NCI-H82 treated with DMSO at 0.1 percent for 48 hours (cell line): ENCODE measurements around the gene ZFYVE9.
"Not testable (repeated sequence)": the region's sequence is repeated elsewhere in the genome, so short reads cannot be mapped to it uniquely, and the experiment has no call there.

ENCODE experiments used
- DNase-seq: peaks from one replicate; lab custom pipeline; 2025; ENCODE audit not compliant: unreplicated experiment; lab: John Stamatoyannopoulos, UW

Gene ZFYVE9, protein sequence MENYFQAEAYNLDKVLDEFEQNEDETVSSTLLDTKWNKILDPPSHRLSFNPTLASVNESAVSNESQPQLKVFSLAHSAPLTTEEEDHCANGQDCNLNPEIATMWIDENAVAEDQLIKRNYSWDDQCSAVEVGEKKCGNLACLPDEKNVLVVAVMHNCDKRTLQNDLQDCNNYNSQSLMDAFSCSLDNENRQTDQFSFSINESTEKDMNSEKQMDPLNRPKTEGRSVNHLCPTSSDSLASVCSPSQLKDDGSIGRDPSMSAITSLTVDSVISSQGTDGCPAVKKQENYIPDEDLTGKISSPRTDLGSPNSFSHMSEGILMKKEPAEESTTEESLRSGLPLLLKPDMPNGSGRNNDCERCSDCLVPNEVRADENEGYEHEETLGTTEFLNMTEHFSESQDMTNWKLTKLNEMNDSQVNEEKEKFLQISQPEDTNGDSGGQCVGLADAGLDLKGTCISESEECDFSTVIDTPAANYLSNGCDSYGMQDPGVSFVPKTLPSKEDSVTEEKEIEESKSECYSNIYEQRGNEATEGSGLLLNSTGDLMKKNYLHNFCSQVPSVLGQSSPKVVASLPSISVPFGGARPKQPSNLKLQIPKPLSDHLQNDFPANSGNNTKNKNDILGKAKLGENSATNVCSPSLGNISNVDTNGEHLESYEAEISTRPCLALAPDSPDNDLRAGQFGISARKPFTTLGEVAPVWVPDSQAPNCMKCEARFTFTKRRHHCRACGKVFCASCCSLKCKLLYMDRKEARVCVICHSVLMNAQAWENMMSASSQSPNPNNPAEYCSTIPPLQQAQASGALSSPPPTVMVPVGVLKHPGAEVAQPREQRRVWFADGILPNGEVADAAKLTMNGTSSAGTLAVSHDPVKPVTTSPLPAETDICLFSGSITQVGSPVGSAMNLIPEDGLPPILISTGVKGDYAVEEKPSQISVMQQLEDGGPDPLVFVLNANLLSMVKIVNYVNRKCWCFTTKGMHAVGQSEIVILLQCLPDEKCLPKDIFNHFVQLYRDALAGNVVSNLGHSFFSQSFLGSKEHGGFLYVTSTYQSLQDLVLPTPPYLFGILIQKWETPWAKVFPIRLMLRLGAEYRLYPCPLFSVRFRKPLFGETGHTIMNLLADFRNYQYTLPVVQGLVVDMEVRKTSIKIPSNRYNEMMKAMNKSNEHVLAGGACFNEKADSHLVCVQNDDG (N-terminal part only)

DNA sequence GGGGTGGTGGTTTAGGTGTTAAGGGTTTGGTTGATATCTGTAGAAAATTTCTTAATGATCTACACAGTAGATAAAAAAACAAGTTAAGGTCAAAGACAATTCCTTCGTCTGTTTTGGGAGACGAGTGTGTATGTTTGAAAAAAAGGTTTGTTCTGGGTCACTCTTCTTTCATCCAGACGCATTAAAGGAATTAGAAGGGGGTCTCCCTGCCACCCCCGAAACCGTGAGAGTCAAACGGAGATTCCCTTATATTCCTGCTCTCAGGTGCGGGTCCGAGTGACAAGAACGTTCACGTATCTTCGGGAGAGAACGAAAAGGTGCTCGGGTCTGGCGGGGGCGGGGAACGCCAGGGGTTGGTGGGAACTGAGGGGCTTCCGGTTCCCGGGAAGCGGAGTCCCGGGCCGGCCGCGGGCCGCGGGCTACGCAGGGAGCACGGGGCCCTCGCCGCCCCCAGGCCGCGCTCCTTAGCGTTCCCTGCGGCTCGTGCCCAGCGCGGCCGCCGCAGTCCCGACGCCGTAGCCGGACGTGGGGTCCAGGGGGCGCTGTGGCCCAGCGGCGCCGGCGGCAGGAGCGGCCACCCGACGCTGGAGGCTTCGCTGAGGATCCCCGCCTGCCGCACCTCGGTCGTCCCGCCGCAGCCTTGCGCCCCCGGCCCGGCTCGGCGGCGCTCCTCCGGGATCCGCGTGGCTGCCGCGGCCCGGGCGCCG, at the start of gene ZFYVE9:
ZFYVE9 (plus strand) TSS at position 577 of the 707 bp plus-strand sequence. CDS start 91,118 bp downstream, outside the sequence.
- DNase-seq, result peak; percentile 45

DNA sequence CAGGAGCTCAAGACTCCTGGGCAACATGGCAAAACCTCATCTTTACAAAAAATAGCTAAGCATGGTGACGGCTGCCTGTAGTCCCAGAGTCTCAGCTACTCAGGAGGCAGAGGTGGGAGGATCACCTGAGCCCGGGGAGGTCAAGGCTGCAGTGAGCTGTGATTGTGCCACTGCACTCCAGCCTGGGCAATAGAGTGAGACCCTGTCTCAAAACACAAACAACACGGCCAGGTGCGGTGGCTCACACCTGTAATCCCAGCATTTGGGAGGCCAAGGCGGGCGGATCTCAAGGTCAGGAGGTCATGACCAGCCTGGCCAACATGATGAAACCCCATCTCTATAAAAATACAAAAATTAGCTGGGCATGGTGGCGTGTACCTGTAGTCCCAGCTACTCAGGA, 47.6 kb upstream of the ZFYVE9 start:
- DNase-seq, result not testable (repeated sequence)

DNA sequence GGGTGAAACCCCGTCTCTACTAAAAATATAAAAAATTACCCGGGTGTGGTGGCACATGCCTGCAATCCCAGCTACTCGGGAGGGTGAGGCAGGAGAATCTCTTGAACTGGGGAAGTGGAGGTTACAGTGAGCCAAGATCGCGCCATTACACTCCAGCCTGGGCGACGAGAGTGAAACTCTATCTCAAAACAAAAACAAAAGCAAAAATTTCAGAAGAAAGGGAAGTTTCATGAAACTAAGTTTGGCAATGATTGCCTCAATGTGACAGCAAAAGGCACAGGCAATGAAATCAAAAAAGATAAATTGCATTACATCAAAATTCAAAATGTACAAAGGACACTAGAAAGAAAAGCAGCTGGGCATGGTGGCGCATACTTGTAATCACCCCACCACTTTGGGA, 45.7 kb upstream of the ZFYVE9 start:
- no peak for DNase-seq

DNA sequence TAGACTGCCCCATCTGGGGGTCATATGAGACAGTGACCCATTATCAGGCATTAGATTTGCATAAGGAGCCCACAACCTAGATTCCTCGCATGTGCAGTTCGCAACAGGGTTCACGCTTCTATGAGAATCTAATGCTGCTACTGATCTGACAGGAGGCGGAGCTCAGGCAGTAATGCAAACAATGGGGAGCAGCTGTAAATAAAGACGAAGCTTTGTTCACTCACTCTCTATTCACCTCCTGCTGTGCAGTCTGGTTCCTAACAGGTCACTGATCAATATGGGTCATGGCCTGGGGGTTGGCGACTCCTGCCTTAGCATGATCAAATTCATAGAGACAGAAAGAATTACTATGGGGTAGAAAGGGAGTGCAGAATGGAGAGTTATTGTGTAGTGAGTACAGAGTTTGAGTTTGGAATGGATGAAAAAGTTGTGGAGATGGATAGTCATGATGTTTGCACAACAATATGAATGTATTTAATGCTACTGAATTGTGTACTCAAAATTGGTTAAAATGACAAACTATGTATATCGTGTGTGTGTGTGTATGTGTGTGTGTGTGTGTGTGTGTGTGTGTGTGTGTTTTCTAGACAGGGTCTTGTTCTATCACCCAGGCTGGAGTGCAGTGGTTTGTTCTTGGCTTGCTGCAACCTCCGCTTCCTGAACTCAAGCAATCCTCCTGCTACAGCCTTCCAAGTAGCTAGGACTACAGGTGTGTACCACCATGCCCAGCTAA, 43.6 kb upstream of the ZFYVE9 start:
- no peak for DNase-seq

DNA sequence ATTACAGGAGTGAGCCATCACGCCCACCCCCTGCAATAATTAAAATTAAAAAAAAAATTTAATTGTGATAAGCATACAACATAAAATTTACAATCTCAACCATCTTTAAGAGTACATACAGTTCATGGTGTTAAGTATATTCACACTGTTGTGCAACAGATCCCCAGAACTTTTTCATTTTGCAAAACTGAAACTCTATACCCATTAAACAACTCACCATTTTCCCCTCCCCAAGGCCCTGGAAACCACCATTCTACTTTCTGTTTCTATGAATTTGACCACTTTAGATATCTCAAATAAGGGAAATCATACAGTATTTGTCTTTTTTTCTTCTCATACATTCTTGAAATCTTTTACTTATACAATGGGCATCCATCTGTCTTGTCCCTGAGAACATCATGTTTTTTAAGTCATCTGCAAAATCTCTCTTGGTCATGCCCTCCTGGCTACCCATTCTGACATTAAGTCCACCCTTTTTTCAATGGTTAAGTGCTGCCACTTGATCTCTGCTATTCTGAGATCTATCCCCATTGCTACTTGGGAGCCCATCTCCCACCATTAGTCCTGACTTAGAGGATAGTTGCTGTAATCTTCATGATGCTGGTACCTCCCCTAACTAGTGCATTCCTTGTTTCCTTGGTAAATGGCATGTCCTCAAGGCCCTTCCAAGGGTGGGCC, 39.4 kb upstream of the ZFYVE9 start:
- no peak for DNase-seq

DNA sequence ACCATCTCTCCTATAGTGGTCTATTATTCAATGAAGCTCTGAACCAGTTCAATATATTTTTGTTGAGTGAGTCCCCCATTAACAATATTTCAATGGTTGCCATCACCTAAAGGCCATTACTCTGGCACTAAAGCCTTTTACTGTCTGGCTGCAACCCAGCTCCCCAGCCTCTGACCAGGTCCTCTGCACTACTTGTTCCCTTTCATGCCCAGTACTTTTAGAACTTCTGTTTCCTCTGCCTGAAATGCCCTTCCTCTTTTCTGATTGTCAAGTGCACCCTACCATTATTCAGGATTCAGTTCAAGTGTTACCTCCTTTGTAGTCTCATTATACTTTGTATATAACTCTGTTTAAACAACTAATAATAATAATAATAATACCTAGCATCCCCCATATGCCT, 30.4 kb upstream of the ZFYVE9 start:
- no peak for DNase-seq

DNA sequence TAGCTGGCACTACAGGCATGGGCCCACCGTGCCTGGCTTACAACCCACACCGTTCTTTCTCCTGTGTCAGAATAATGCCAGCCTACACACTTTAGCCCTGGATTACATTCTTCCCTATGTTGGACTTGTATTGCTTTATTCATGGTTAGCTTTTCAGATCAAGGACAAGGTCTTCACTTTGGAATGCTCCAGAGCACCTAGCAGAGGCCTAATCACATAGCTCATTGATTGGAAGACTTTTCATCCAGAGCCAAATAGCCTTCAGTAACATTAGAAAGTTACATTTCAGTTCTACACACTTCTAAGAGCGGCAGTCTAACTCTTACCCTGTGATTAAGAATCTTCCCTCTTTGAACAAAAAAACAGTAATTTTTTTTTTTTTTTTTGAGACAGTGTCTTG, 29.4 kb upstream of the ZFYVE9 start:
- DNase-seq, result no peak

DNA sequence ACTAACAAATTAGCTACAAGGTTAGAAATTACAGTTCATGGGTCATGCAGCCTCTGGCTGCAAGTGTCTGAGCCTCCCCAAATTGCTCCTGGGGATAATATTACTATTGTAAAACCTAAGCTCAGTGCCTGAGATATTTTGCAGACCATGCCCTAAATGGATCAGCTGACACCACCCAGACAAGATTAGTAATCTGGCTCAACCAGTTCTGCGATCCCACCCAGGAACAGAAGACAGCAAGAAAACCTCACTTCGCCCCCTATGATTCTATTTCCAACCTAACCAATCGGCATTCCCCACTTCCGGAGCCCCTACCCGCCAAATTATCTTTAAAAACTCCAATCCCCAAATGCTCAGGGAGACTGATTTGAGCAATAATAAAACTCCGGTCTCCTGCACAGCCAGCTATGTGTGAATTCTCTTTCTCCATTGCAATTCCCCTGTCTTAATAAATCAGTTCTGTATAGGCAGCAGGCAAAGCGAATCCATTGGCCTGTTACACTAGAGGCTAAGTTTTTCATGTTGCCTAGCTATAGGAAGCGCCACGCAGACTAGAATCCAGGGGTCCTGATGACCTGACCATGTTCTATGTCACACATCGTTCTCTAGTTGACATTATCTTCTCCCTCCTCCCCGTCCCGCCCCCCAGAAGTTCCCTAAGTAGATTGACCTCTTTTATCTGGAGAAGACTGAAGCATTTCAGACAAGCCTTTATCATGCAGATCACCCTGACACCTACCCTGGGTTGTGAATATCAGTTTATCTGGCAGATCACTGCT, 22.4 kb upstream of the ZFYVE9 start:
- no peak for DNase-seq

DNA sequence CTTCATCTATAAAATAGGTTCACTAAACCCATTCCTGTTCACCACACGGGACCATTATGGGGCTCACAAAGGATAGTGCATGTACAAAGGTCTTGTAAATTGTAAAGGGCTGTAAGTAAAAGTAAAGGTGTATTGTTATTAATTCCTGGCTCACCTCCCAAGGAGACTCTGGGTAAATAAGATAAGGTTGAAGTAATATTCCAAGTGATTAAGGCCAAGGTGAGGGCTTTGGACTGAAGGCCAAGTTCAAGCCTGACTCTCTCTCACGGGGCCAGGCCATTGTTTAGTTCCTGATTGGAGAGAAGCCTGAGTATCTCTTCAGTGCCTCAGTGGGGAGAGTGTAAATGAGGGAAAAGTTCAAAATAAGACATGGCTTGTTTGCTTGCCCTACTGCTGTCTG, 19.5 kb upstream of the ZFYVE9 start:
- DNase-seq, result no peak

DNA sequence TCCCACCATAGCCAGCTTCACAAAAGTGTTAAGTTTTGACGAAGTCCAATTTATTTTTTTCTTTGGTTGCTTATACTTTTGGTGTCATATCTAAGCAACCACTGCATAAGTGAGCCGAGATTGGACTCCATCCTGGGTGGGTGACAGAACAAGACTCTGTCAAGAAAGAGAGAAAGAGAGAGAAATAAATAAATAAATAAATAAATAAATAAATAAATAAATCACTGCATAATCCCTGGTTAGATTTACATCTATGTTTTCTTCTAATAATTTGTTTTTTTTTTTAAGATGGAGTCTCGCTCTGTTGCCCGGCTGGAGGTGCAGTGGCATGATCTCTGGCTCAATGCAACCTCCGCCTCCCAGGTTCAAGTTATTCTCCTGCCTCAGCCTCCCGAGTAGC, 18.3 kb upstream of the ZFYVE9 start:
- DNase-seq, result no peak

DNA sequence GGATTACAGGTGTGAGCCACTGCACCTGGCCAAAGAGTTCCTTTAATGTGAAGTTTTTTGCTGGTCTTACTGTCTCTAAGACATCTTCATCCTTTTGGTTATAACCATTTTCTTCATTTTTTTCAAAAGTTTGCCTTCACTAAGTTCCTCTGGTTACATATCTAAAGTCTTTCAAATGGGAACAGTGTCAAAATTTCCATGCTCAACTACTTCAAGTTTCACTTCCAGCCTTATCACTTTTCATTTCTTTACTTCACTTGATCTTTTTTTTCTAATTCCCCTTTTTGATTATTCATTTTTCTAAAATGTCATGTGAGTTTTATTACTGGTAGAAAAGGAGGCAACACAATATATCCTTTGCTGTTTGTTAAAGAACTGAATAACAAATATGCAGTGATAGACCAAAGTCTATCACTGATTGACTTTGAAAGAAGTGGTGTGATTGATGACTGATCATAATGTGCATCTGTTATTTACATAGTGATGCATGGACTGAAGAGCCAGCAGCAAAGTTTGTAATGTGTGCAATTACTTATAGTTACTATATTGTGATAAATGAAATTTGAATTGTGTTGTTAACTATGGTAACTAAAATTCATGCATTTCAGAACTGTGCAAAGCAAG, 16.0 kb upstream of the ZFYVE9 start:
- DNase-seq, result no peak

DNA sequence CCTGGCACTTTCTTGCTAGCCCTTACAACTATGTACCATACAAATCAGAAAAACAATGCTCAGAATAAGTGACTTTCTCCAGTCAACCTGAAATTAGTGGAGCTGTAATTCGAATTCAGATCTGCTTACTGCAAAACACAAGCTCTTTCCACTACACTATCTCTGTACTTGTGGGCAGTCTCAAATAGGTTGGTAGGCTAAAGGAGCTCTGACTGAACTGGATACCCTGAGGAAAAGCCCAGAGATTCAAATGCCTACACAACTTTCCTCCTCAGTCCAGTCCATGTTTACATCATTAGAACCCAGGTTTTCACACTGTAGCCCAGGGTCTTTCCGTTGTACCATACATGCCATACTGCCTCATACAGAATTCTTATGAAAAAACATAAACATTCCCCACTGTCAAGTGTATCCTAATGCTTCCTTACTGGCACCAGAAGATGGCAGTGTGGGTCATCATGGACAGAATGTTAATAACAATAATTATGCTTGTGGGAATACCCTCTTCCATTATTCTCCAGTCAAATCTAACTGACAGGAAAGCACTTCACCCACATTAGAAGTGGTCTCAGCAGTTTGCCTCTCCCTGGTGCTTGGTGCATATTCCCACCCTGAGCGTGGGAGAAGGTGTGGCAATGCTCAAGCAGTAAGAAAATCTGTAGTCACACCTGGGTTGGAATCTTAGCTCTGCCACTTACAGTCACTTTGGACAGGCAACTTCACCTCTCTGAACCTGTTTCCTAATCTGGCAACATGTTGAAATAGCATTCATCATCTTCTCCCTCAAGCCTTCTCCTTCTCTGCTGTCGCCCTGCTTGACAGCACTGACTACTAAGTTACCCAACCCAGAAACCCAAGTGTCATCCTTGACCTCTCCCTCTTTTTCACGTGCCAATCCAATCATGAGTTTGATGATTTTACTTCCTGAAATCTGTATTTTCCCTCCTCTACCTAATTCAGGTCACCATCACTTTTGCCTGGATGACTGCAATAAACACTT, 14.4 kb upstream of the ZFYVE9 start:
- peak; percentile 43 for DNase-seq

DNA sequence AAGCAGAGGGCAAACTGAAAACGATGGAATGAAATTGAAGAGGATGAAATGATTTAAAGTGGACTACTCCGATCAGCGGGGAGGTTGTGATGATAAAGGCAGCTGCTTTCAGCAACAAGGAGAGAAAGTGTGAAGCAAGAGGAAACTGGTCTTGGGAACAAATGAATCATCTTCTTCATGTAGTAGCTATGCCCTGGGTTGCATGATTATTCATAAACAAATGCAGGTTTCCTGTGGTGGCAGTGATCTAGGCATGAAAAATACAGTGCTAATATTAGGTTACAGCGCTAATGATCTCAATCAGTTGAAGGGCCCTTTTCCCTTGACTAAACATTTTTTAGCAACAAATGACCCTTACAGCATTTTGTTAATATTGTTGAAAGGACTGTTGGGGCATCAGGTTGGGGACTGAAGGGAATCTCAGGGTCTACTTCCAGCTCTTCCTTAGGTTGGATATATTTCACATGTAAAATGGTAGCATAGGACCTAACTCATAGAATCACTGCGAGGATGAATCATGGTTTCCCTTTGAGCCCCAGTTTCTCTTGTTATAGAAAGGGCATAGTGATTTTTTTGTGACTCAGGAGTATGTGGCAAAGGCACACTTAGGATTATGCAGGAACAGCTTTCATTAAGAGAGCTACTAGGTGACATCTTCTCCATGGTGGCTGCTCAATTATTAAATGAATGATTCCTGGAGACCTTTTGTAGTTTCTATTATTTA, 1.9 kb upstream of the ZFYVE9 start:
- DNase-seq, result no peak

DNA sequence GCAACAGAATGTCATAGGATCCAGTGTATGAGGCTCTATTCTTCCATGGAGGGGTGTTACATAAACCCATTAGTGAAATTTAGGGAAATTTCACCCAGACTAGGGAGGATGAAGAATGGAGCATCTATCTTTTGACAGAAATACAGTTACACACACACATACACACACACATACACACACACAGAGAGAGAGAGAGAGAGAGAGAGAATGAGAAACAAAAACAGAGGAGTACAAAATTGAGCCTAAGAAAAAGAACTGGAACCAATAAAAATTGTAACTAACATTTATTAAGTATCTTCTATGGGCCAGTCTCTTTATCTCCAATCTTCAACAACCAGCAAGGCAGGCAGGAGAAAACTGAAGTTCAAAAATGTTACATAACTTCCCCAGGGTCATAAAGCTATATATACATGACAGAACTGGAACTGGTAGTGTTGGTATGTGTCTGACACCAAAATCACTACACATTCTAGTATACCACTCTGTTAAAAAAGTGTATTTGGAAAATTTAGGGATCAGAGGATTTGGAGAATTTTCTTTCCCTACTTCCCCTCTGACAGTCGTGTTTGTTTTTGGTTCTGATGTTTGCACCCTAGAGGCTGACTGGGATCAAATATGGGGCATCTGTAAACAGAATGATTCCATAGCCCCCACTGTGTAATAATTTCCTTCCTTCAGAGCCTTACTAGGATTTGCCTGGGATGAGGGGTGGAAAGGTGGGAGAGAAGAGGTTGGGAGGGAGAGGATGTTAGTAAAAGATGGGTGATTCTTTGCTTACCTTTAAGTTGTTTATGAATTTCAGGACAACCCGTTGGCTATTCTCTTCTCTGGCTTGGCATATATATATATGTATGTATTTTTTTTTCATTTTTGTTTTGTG, 1.0 kb upstream of the ZFYVE9 start:
- DNase-seq, result no peak
